MM.1S (cell line): Measurements from ENCODE around the gene CUL7.

Source experiments
- DNase-seq: peaks from one replicate; pipeline ENCODE4 v3.0.0-alpha.2; 2015
- H2AFZ ChIP-seq: fragments of 300-600 bp; sonication (generic); 2 replicates; pipeline ENCODE4 v1.6.0; 2016; ENCODE audit warnings: antibody characterized with exemption, low read length
- H3F3A ChIP-seq: fragments of 300-600 bp; sonication (generic); 2 replicates; pipeline ENCODE4 v1.6.1; 2016; ENCODE audit warnings: mild to moderate bottlenecking, antibody characterized with exemption, low read length, moderate library complexity, mixed read lengths; ENCODE audit not compliant: insufficient read depth
- H3K27ac ChIP-seq: fragments of 300-600 bp; sonication (generic); 2 replicates; pipeline ENCODE4 v1.5.1; 2016; ENCODE audit warnings: mild to moderate bottlenecking, low read length
- H3K27me3 ChIP-seq: fragments of 300-600 bp; sonication (generic); replicated peaks from 2 replicates; pipeline ENCODE4 v1.6.0; 2016; ENCODE audit warnings: low read length; ENCODE audit not compliant: insufficient read depth
- H3K36me3 ChIP-seq: fragments of 300-600 bp; sonication (generic); replicated peaks from 2 replicates; pipeline ENCODE4 v1.6.1; 2016; ENCODE audit warnings: mild to moderate bottlenecking, low read length, mixed read lengths; ENCODE audit not compliant: insufficient read depth
- H3K4me1 ChIP-seq: fragments of 300-600 bp; sonication (generic); 2 replicates; pipeline ENCODE4 v1.6.1; 2016; ENCODE audit warnings: low read length, mixed read lengths
- H3K4me2 ChIP-seq: fragments of 300-600 bp; sonication (generic); 2 replicates; pipeline ENCODE4 v1.6.0; 2016; ENCODE audit warnings: low read depth, low read length
- H3K4me3 ChIP-seq: fragments of 300-600 bp; sonication (generic); 2 replicates; pipeline ENCODE4 v1.5.1; 2016; ENCODE audit warnings: low read length, mixed read lengths
- H3K79me2 ChIP-seq: fragments of 300-600 bp; sonication (generic); 2 replicates; pipeline ENCODE4 v1.6.1; 2016; ENCODE audit warnings: mixed run types, low read length, mixed read lengths
- H3K9ac ChIP-seq: fragments of 300-600 bp; sonication (generic); 2 replicates; pipeline ENCODE4 v1.6.1; 2016; ENCODE audit warnings: low read length, mixed read lengths
- H3K9me2 ChIP-seq: fragments of 300-600 bp; sonication (generic); replicated peaks from 2 replicates; pipeline ENCODE4 v1.6.1; 2016; ENCODE audit warnings: mild to moderate bottlenecking, low read length, mixed read lengths; ENCODE audit not compliant: insufficient read depth
- H3K9me3 ChIP-seq: fragments of 300-600 bp; sonication (generic); replicated peaks from 2 replicates; pipeline ENCODE4 v1.6.1; 2016; ENCODE audit warnings: mild to moderate bottlenecking, low read length, mixed read lengths; ENCODE audit not compliant: insufficient read depth
- H4K20me1 ChIP-seq: fragments of 300-600 bp; sonication (generic); 2 replicates; pipeline ENCODE4 v1.6.1; 2016; ENCODE audit warnings: mild to moderate bottlenecking, low read length, moderate library complexity, mixed read lengths; ENCODE audit not compliant: insufficient read depth
- EZH2 ChIP-seq: fragments of 300-600 bp; sonication (generic); optimal IDR thresholded peaks from 2 replicates; pipeline ENCODE3; 2017; ENCODE audit warnings: low read depth, mild to moderate bottlenecking, antibody characterized with exemption, low read length, mixed read lengths
- EZH2phosphoT487 ChIP-seq: fragments of 300-600 bp; sonication (generic); IDR thresholded peaks from 2 replicates; pipeline ENCODE4 v1.6.1; 2018; ENCODE audit warnings: antibody characterized with exemption, low read length
- TF ChIP-seq, protein P1 (sequence below): fragments of 300-600 bp; sonication (generic); IDR thresholded peaks from 2 replicates; pipeline ENCODE4 v1.5.1; 2016; ENCODE audit warnings: antibody characterized with exemption, low read length, mixed read lengths

The CUL7 gene

GRCh38 chr6:43029120-43029519 lies 24.5 kb downstream of the CUL7 start:
- Histone ChIP-seq H2AFZ (no peak overlapping the region), H3K27ac (no peak overlapping the region), H3K4me1 (no peaks in the 10 kb centered on the region), H3K36me3 (no peaks in the 10 kb centered on the region; the same call in 1 of the 2 replicates), H3K4me3 (no peak overlapping the region), H3K9me3 (no peaks in the 10 kb centered on the region), H3K9ac (no peak overlapping the region), H3F3A (no peaks in the 10 kb centered on the region), H3K79me2 (peaks cover 10% of the 10 kb centered on the region), H3K4me2 (no peak overlapping the region), H3K27me3 (no peaks in the 10 kb centered on the region), H4K20me1 (no peaks in the 10 kb centered on the region), H3K9me2 (no peaks in the 10 kb centered on the region)
- no peak for TF ChIP-seq EZH2phosphoT487
- no peak for TF ChIP-seq EZH2
- TF ChIP-seq, protein P1, sequence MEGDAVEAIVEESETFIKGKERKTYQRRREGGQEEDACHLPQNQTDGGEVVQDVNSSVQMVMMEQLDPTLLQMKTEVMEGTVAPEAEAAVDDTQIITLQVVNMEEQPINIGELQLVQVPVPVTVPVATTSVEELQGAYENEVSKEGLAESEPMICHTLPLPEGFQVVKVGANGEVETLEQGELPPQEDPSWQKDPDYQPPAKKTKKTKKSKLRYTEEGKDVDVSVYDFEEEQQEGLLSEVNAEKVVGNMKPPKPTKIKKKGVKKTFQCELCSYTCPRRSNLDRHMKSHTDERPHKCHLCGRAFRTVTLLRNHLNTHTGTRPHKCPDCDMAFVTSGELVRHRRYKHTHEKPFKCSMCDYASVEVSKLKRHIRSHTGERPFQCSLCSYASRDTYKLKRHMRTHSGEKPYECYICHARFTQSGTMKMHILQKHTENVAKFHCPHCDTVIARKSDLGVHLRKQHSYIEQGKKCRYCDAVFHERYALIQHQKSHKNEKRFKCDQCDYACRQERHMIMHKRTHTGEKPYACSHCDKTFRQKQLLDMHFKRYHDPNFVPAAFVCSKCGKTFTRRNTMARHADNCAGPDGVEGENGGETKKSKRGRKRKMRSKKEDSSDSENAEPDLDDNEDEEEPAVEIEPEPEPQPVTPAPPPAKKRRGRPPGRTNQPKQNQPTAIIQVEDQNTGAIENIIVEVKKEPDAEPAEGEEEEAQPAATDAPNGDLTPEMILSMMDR: no peak
- no peak for DNase-seq

DNA sequence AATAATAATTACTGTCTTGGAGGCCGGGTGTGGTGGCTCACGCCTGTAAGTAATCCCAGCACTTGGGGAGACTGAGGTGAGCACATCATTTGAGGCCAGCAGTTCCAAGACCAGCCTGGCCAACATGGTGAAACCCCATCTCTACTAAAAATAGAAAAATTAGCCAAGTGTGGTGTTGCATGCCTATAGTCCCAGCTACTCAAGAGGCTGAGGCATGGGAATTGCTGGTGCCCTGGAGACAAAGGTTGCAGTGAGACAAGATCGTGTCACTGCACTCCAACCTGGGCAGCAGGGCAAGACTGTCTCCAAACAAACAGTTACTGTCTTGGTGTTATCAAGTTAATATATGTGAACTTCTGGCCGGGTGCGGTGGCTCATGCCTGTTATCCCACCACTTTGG lies 27.3 kb downstream of the CUL7 start:
- Histone ChIP-seq H3K4me3 (no peak overlapping the region), H3K4me1 (no peaks in the 10 kb centered on the region), H3K9ac (no peak overlapping the region), H3K36me3 (no peaks in the 10 kb centered on the region; the same call in 1 of the 2 replicates), H3K9me2 (no peaks in the 10 kb centered on the region), H2AFZ (no peak overlapping the region), H4K20me1 (no peaks in the 10 kb centered on the region), H3K9me3 (no peaks in the 10 kb centered on the region), H3K4me2 (no peak overlapping the region), H3F3A (peaks cover 3% of the 10 kb centered on the region; the same call in 1 of the 2 replicates), H3K27me3 (no peaks in the 10 kb centered on the region), H3K79me2 (peaks cover 35% of the 10 kb centered on the region), H3K27ac (no peak overlapping the region)
- DNase-seq: no peak
- TF ChIP-seq, protein P1: no peak
- TF ChIP-seq EZH2phosphoT487: no peak
- TF ChIP-seq EZH2: no peak

- Histone ChIP-seq H2AFZ (no peak overlapping the region), H3K4me1 (peaks cover 7% of the 10 kb centered on the region; the same call in 1 of the 2 replicates), H3F3A (peaks cover 3% of the 10 kb centered on the region; the same call in 1 of the 2 replicates), H3K79me2 (peaks cover 43% of the 10 kb centered on the region), H3K36me3 (no peaks in the 10 kb centered on the region; the same call in 1 of the 2 replicates), H3K27me3 (no peaks in the 10 kb centered on the region), H3K9me3 (no peaks in the 10 kb centered on the region), H3K9ac (no peak overlapping the region), H3K27ac (no peak overlapping the region), H4K20me1 (no peaks in the 10 kb centered on the region), H3K9me2 (no peaks in the 10 kb centered on the region), H3K4me3 (no peak overlapping the region), H3K4me2 (no peak overlapping the region)
- TF ChIP-seq EZH2 (no peak), EZH2phosphoT487 (no peak)
- TF ChIP-seq, protein P1: no peak
- DNase-seq: no peak
Observed at GRCh38 chr6:43024436-43024835, 29.2 kb downstream of the CUL7 start.
